Karpas-422 (cell line): ENCODE measurements around the gene ENAH. TPM values are rescaled to one million over a fixed set of nuclear protein-coding genes. Genes with fewer than 3 reads are reported as not detected.

Source experiments
- DNase-seq: peaks from one replicate; pipeline ENCODE4 v3.0.0-alpha.2; 2015
- H2AFZ ChIP-seq: fragments of 200-600 bp; sonication (generic); 2 replicates; pipeline ENCODE4 v1.6.1; 2014; ENCODE audit warnings: antibody characterized with exemption, low read length, mixed read lengths
- H3K27ac ChIP-seq: fragments of 200-600 bp; sonication (generic); 2 replicates; pipeline ENCODE4 v1.5.1; 2014; ENCODE audit warnings: mild to moderate bottlenecking, low read length, moderate library complexity
- H3K27me3 ChIP-seq: fragments of 200-600 bp; sonication (generic); 2 replicates; pipeline ENCODE4 v1.6.1; 2014; ENCODE audit warnings: low read length, mixed read lengths
- H3K36me3 ChIP-seq: fragments of 200-600 bp; sonication (generic); 2 replicates; pipeline ENCODE4 v1.6.1; 2014; ENCODE audit warnings: low read length, mixed read lengths; ENCODE audit not compliant: insufficient read depth
- H3K4me1 ChIP-seq: fragments of 200-600 bp; sonication (generic); 2 replicates; pipeline ENCODE4 v1.6.1; 2014; ENCODE audit warnings: mild to moderate bottlenecking, low read length, mixed read lengths
- H3K4me2 ChIP-seq: fragments of 200-600 bp; sonication (generic); 2 replicates; pipeline ENCODE4 v1.6.1; 2014; ENCODE audit warnings: low read length, low read depth, mild to moderate bottlenecking; ENCODE audit not compliant: poor library complexity, severe bottlenecking
- H3K4me3 ChIP-seq: fragments of 200-600 bp; sonication (generic); 2 replicates; pipeline ENCODE4 v1.5.1; 2014; ENCODE audit warnings: mild to moderate bottlenecking, antibody characterized with exemption, low read length, mixed read lengths
- H3K79me2 ChIP-seq: fragments of 200-600 bp; sonication (generic); 2 replicates; pipeline ENCODE4 v1.6.1; 2014; ENCODE audit warnings: mild to moderate bottlenecking, low read length, mixed read lengths
- H3K9ac ChIP-seq: fragments of 200-600 bp; sonication (generic); 2 replicates; pipeline ENCODE4 v1.6.0; 2014; ENCODE audit warnings: low read length
- H3K9me2 ChIP-seq: fragments of 200-600 bp; sonication (generic), shearing (Covaris generic); replicated peaks from 2 replicates; pipeline ENCODE4 v1.6.0; 2014; ENCODE audit warnings: mild to moderate bottlenecking, low read length, moderate library complexity; ENCODE audit not compliant: insufficient read depth
- H3K9me3 ChIP-seq: fragments of 300-700, 200-600 bp; sonication (generic); 2 replicates; pipeline ENCODE4 v1.6.1; 2014; ENCODE audit warnings: low read length, mixed read lengths
- H4K20me1 ChIP-seq: fragments of 200-600 bp; sonication (generic); 2 replicates; pipeline ENCODE4 v1.6.1; 2014; ENCODE audit warnings: mild to moderate bottlenecking, antibody characterized with exemption, low read length, low read depth; ENCODE audit not compliant: insufficient read depth
- total RNA-seq: library from RNA; depleted of rRNA; stranded (reverse); fragments of >200 nt; shearing (Covaris generic); gene quantifications from 2 replicates; pipeline ENCODE4 v1.2.3, GENCODE V29; 2014; ENCODE audit warnings: low replicate concordance

ENAH gene
- total RNA-seq, 1 experiment from 2014 or later: not detected

GRCh38 chr1:225450491-225451191, 202.3 kb downstream of the ENAH start:
- H3K4me1 ChIP-seq: peaks cover 1% of the 10 kb centered on the region
- H3K79me2 ChIP-seq: no peaks in the 10 kb centered on the region
- H3K9ac ChIP-seq: no peak overlapping the region
- H3K27ac ChIP-seq: no peak overlapping the region
- no peaks in the 10 kb centered on the region for H3K27me3 ChIP-seq
- H4K20me1 ChIP-seq: no peaks in the 10 kb centered on the region
- H3K4me3 ChIP-seq: no peak overlapping the region
- H3K9me3 ChIP-seq: no peaks in the 10 kb centered on the region
- H3K4me2 ChIP-seq: no peak overlapping the region
- no peaks in the 10 kb centered on the region for H3K36me3 ChIP-seq
- no peak overlapping the region for H2AFZ ChIP-seq
- H3K9me2 ChIP-seq: no peaks in the 10 kb centered on the region
- DNase-seq: no peak

GRCh38 chr1:225449774-225450173, 203.1 kb downstream of the ENAH start:
- Histone ChIP-seq H4K20me1 (no peaks in the 10 kb centered on the region), H3K4me3 (no peak overlapping the region), H3K4me2 (no peak overlapping the region), H3K27me3 (no peaks in the 10 kb centered on the region), H3K9me2 (no peaks in the 10 kb centered on the region), H3K27ac (no peak overlapping the region), H3K79me2 (no peaks in the 10 kb centered on the region), H3K9ac (no peak overlapping the region), H2AFZ (no peak overlapping the region), H3K9me3 (no peaks in the 10 kb centered on the region), H3K4me1 (peaks cover 10% of the 10 kb centered on the region), H3K36me3 (no peaks in the 10 kb centered on the region)
- no peak for DNase-seq

GRCh38 chr1:225449261-225449660, 203.7 kb downstream of the ENAH start:
- Histone ChIP-seq H3K36me3 (no peaks in the 10 kb centered on the region), H3K9ac (no peak overlapping the region), H3K4me1 (peaks cover 14% of the 10 kb centered on the region), H3K27ac (no peak overlapping the region), H3K4me2 (no peak overlapping the region), H3K4me3 (no peak overlapping the region), H4K20me1 (no peaks in the 10 kb centered on the region), H3K9me3 (no peaks in the 10 kb centered on the region), H3K79me2 (no peaks in the 10 kb centered on the region), H3K9me2 (no peaks in the 10 kb centered on the region), H3K27me3 (no peaks in the 10 kb centered on the region), H2AFZ (no peak overlapping the region)
- no peak for DNase-seq

- H3K4me1 ChIP-seq: peaks cover 18% of the 10 kb centered on the region
- H3K27me3 ChIP-seq: no peaks in the 10 kb centered on the region
- no peaks in the 10 kb centered on the region for H3K9me3 ChIP-seq
- no peak overlapping the region for H3K9ac ChIP-seq
- H3K4me3 ChIP-seq: no peak overlapping the region
- no peaks in the 10 kb centered on the region for H3K9me2 ChIP-seq
- H4K20me1 ChIP-seq: no peaks in the 10 kb centered on the region
- no peak for DNase-seq
- H3K79me2 ChIP-seq: no peaks in the 10 kb centered on the region
- H2AFZ ChIP-seq: no peak overlapping the region
- H3K36me3 ChIP-seq: no peaks in the 10 kb centered on the region
- no peak overlapping the region for H3K4me2 ChIP-seq
- no peak overlapping the region for H3K27ac ChIP-seq
These were observed 204.6 kb downstream of the ENAH start for GRCh38 chr1:225448146-225448805.

- Histone ChIP-seq H3K79me2 (no peaks in the 10 kb centered on the region), H3K9ac (no peak overlapping the region), H3K9me2 (no peaks in the 10 kb centered on the region), H3K36me3 (no peaks in the 10 kb centered on the region), H3K4me1 (peaks cover 18% of the 10 kb centered on the region), H3K27me3 (no peaks in the 10 kb centered on the region), H3K4me2 (no peak overlapping the region), H3K27ac (no peak overlapping the region), H3K4me3 (no peak overlapping the region), H2AFZ (no peak overlapping the region), H4K20me1 (no peaks in the 10 kb centered on the region), H3K9me3 (no peaks in the 10 kb centered on the region)
- DNase-seq: no peak
These were observed 205.3 kb downstream of the ENAH start for GRCh38 chr1:225447650-225448089.

GRCh38 chr1:225446981-225447615, 205.8 kb downstream of the ENAH start:
- no peak overlapping the region for H2AFZ ChIP-seq
- no peaks in the 10 kb centered on the region for H4K20me1 ChIP-seq
- peaks cover 21% of the 10 kb centered on the region for H3K4me1 ChIP-seq
- no peak overlapping the region for H3K4me3 ChIP-seq
- no peak overlapping the region for H3K4me2 ChIP-seq
- no peaks in the 10 kb centered on the region for H3K9me2 ChIP-seq
- H3K27ac ChIP-seq: no peak overlapping the region
- DNase-seq: no peak
- no peaks in the 10 kb centered on the region for H3K27me3 ChIP-seq
- H3K36me3 ChIP-seq: no peaks in the 10 kb centered on the region
- no peak overlapping the region for H3K9ac ChIP-seq
- H3K9me3 ChIP-seq: no peaks in the 10 kb centered on the region
- no peaks in the 10 kb centered on the region for H3K79me2 ChIP-seq

- no peak overlapping the region for H2AFZ ChIP-seq
- no peak overlapping the region for H3K4me3 ChIP-seq
- H3K36me3 ChIP-seq: no peaks in the 10 kb centered on the region
- H3K27ac ChIP-seq: no peak overlapping the region
- H3K9ac ChIP-seq: no peak overlapping the region
- no peak for DNase-seq
- H3K4me1 ChIP-seq: peaks cover 26% of the 10 kb centered on the region
- H3K27me3 ChIP-seq: no peaks in the 10 kb centered on the region
- no peak overlapping the region for H3K4me2 ChIP-seq
- no peaks in the 10 kb centered on the region for H3K9me2 ChIP-seq
- no peaks in the 10 kb centered on the region for H4K20me1 ChIP-seq
- no peaks in the 10 kb centered on the region for H3K79me2 ChIP-seq
- H3K9me3 ChIP-seq: no peaks in the 10 kb centered on the region
These were observed 206.3 kb downstream of the ENAH start for GRCh38 chr1:225446595-225446960.
